Liver (tissue), 9 donors: ENCODE data around the gene CFAP221. TPM values are rescaled to one million over a fixed set of nuclear protein-coding genes. Genes with fewer than 3 reads are reported as not detected.
A peak's percentile ranks its signal among the peaks of the same experiment; 100 is the strongest.

Experiments
- DNase-seq: peaks from one replicate; pipeline ENCODE4 v3.0.0-alpha.2; 2017; ENCODE audit warnings: low spot score
- H3K27ac ChIP-seq, 2 donors: one replicate each; pipeline ENCODE4 v1.7.0; 2013; ENCODE audit warnings: inconsistent platforms in 2 of 2, low read length in 2 of 2, control low read depth in 1 of 2, low read depth in 1 of 2, mild to moderate bottlenecking in 1 of 2
- H3K27me3 ChIP-seq, 4 donors: one replicate each; pipeline versions ENCODE4 v1.6.1 to v1.7.0; 2013; ENCODE audit warnings: low read length in 3 of 4, inconsistent platforms in 1 of 4, mild to moderate bottlenecking in 1 of 4, moderate library complexity in 1 of 4; ENCODE audit not compliant: control insufficient read depth in 4 of 4, insufficient read depth in 4 of 4
- H3K36me3 ChIP-seq, 4 donors: one replicate each; pipeline versions ENCODE4 v1.6.1 to v1.7.0; 2013; ENCODE audit warnings: low read length in 3 of 4, mild to moderate bottlenecking in 3 of 4, low read depth in 1 of 4, moderate library complexity in 1 of 4; ENCODE audit not compliant: control insufficient read depth in 4 of 4, insufficient read depth in 3 of 4
- H3K4me1 ChIP-seq, 4 donors: one replicate each; pipeline versions ENCODE4 v1.6.1 to v1.7.0; 2013; ENCODE audit warnings: low read length in 3 of 4, mild to moderate bottlenecking in 3 of 4, moderate library complexity in 1 of 4; ENCODE audit not compliant: control insufficient read depth in 4 of 4, insufficient read depth in 4 of 4
- H3K4me3 ChIP-seq, 3 donors: one replicate each; pipeline versions ENCODE4 v1.6.1 to v1.7.0; 2013; ENCODE audit warnings: low read length in 3 of 3, control low read depth in 1 of 3, low read depth in 1 of 3, mild to moderate bottlenecking in 1 of 3
- H3K9ac ChIP-seq, 2 donors: one replicate each; pipeline ENCODE4 v1.7.0; 2013; ENCODE audit warnings: low read length in 2 of 2, mild to moderate bottlenecking in 2 of 2, moderate library complexity in 2 of 2, control low read depth in 1 of 2, low read depth in 1 of 2
- H3K9me3 ChIP-seq, 4 donors: one replicate each; pipeline versions ENCODE4 v1.6.1 to v1.7.0; 2013; ENCODE audit warnings: low read length in 3 of 4; ENCODE audit not compliant: control insufficient read depth in 4 of 4
- EGR1 ChIP-seq, 2 donors: IDR thresholded peaks; 2 replicates each; pipeline ENCODE4 v1.6.1; 2016 to 2018; ENCODE audit warnings: antibody characterized with exemption in 2 of 2, low read depth in 2 of 2
- FOXA1 ChIP-seq: IDR thresholded peaks from 2 replicates; pipeline ENCODE4 v1.6.1; 2016; ENCODE audit warnings: antibody characterized with exemption
- FOXA2 ChIP-seq: IDR thresholded peaks from 2 replicates; pipeline ENCODE4 v1.6.1; 2016; ENCODE audit warnings: antibody characterized with exemption
- GABPA ChIP-seq, 2 donors: IDR thresholded peaks in 1 of 2; conservative IDR thresholded peaks in 1 of 2; 2 replicates each; pipeline ENCODE4 v1.6.1; 2016; ENCODE audit warnings: antibody characterized with exemption in 2 of 2, mild to moderate bottlenecking in 1 of 2, moderate library complexity in 1 of 2
- HNF4A ChIP-seq, 2 donors: conservative IDR thresholded peaks; 2 replicates each; pipeline ENCODE4 v1.6.1; 2016; ENCODE audit warnings: antibody characterized with exemption in 2 of 2, mild to moderate bottlenecking in 2 of 2
- HNF4G ChIP-seq: IDR thresholded peaks from 2 replicates; pipeline ENCODE4 v1.6.1; 2016; ENCODE audit warnings: antibody characterized with exemption
- JUND ChIP-seq, 2 donors: IDR thresholded peaks; 2 replicates each; pipeline ENCODE4 v1.6.1; 2016; ENCODE audit warnings: antibody characterized with exemption in 2 of 2
- NR2F2 ChIP-seq: IDR thresholded peaks from 2 replicates; pipeline ENCODE4 v1.6.1; 2016; ENCODE audit warnings: antibody characterized with exemption
- RAD21 ChIP-seq, 2 donors: IDR thresholded peaks; 2 replicates each; pipeline ENCODE4 v1.6.1; 2016; ENCODE audit warnings: antibody characterized with exemption in 2 of 2, mild to moderate bottlenecking in 2 of 2
- RXRA ChIP-seq, 2 donors: IDR thresholded peaks; 2 replicates each; pipeline ENCODE4 v1.6.1; 2017 to 2018; ENCODE audit warnings: antibody characterized with exemption in 2 of 2, mild to moderate bottlenecking in 1 of 2
- SP1 ChIP-seq: IDR thresholded peaks from 2 replicates; pipeline ENCODE4 v1.6.1; 2018; ENCODE audit warnings: antibody characterized with exemption, mild to moderate bottlenecking
- TAF1 ChIP-seq: conservative IDR thresholded peaks from 2 replicates; pipeline ENCODE4 v1.6.1; 2016; ENCODE audit warnings: antibody characterized with exemption, mild to moderate bottlenecking
- YY1 ChIP-seq: IDR thresholded peaks from 2 replicates; pipeline ENCODE4 v1.6.1; 2016; ENCODE audit warnings: antibody characterized with exemption, mild to moderate bottlenecking
- ZBTB33 ChIP-seq: IDR thresholded peaks from 2 replicates; pipeline ENCODE4 v1.6.1; 2016; ENCODE audit warnings: antibody characterized with exemption
- WGBS: extraction: QIAGEN DNeasy Blood & Tissue Kit; methylation state at CpG from one replicate; pipeline ENCODE4 v1.1.7; 2013; 5-methylcytosine and 5-hydroxymethylcytosine counted together
- polyA plus RNA-seq, 2 donors: library from polyadenylated mRNA; stranded (reverse) in 1 of 2; unstranded in 1 of 2; fragments of 200-250 nt in 1 of 2; fragments of >200 nt in 1 of 2; fragmentation: Nextera tagmentation in 1 of 2; extraction: Ambion mirVana in 1 of 2; gene quantifications; one replicate each; pipeline versions ENCODE4 v1.2.1 to v1.2.3, GENCODE V29; 2013 to 2015
- total RNA-seq, 2 donors: library from RNA; depleted of rRNA; stranded (reverse); fragments of >200 nt; gene quantifications; one replicate each; pipeline ENCODE4 v1.2.3, GENCODE V29; 2014
- TF ChIP-seq, protein P1 (sequence below): IDR thresholded peaks from 2 replicates; pipeline ENCODE4 v1.6.1; 2016; ENCODE audit warnings: antibody characterized with exemption, mild to moderate bottlenecking
- TF ChIP-seq, protein P2 (sequence below): IDR thresholded peaks from 2 replicates; pipeline ENCODE4 v1.6.1; 2016; ENCODE audit warnings: antibody characterized with exemption
- TF ChIP-seq, protein P3 (sequence below): fragments of 150-350 bp; IDR thresholded peaks from 2 replicates; pipeline ENCODE4 v1.5.1; 2017; ENCODE audit warnings: improper control_type of control experiment, low read depth, low read length; ENCODE audit not compliant: missing input control
- TF ChIP-seq, protein P4 (sequence below): IDR thresholded peaks from 2 replicates; pipeline ENCODE4 v1.6.1; 2016; ENCODE audit warnings: antibody characterized with exemption
- donor health status: healthy.
- donor health status: healthy.
- donor health status: healthy.
- donor health status: healthy.
- donor health status: healthy.

CFAP221 gene
- total and polyA plus RNA-seq, 4 donors = 0.23 to 3.1 (median 1.2) TPM

DNA sequence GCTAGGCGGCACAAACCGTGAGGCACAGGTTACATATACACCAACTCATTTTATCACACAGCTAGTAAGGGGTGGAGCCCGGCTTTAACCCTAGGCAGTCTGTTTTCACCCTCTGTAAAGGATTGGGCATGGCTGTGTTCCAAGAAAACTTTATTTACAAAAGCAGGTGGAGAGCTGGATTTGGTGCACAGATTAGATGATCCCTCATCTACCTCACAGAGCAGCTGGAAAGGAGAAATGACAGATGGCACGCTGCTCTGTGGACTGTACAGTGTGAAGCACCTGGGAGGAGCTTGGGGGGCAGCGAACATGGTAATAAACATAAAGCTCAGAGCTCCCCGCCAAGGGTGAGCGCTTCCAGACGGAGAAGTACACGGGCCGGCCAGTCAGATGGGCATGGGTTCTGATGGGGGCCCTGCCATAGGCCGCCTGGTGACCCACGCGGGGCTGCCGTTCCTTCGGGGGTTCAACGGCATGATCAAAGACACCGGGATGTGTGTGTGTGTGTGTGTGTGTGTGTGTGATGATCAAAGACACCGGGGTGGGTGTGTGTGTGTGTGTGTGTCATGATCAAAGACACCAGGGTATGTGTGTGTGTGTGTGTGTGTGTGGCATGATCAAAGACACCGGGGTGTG lies 133.9 kb downstream of the CFAP221 start:
- Histone ChIP-seq H3K9me3 (no peaks in the 10 kb centered on the region), H3K27ac (peak overlapping the region; percentile 75 to 88), H3K4me3 (peak overlapping the region; percentile 28 to 50 (median 38)), H3K9ac (no peak overlapping the region), H3K36me3 (peaks cover 3 to 6% (median 4%) of the 10 kb centered on the region in 4 donors), H3K4me1 (peaks cover 3 to 27% (median 10%) of the 10 kb centered on the region in 4 donors), H3K27me3 (no peaks in the 10 kb centered on the region)
- no peak for DNase-seq
- TF ChIP-seq HNF4G (no peak), RAD21 (IDR thresholded peaks at IDR 0.05) (no peak), EGR1 (IDR thresholded peaks at IDR 0.05; ENCODE audit: low read depth in 2 of 2) (no peak), SP1 (peak; percentile 59), FOXA1 (peak; percentile 62), ZBTB33 (peak; percentile 3), JUND (IDR thresholded peaks at IDR 0.05) (no peak), GABPA (IDR thresholded peaks at IDR 0.05 in 1 of 2, conservative IDR thresholded peaks at IDR 0.05 in 1 of 2) (no peak), HNF4A (conservative IDR thresholded peaks at IDR 0.05) (peak in 1 of 2 donors; percentile 18), FOXA2 (peak; percentile 61), TAF1 (no peak), NR2F2 (no peak), YY1 (peak; percentile 26), RXRA (IDR thresholded peaks at IDR 0.05) (peak; percentile 15 to 57)
- TF ChIP-seq, protein P1, sequence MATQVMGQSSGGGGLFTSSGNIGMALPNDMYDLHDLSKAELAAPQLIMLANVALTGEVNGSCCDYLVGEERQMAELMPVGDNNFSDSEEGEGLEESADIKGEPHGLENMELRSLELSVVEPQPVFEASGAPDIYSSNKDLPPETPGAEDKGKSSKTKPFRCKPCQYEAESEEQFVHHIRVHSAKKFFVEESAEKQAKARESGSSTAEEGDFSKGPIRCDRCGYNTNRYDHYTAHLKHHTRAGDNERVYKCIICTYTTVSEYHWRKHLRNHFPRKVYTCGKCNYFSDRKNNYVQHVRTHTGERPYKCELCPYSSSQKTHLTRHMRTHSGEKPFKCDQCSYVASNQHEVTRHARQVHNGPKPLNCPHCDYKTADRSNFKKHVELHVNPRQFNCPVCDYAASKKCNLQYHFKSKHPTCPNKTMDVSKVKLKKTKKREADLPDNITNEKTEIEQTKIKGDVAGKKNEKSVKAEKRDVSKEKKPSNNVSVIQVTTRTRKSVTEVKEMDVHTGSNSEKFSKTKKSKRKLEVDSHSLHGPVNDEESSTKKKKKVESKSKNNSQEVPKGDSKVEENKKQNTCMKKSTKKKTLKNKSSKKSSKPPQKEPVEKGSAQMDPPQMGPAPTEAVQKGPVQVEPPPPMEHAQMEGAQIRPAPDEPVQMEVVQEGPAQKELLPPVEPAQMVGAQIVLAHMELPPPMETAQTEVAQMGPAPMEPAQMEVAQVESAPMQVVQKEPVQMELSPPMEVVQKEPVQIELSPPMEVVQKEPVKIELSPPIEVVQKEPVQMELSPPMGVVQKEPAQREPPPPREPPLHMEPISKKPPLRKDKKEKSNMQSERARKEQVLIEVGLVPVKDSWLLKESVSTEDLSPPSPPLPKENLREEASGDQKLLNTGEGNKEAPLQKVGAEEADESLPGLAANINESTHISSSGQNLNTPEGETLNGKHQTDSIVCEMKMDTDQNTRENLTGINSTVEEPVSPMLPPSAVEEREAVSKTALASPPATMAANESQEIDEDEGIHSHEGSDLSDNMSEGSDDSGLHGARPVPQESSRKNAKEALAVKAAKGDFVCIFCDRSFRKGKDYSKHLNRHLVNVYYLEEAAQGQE = peak; percentile 62
- TF ChIP-seq, protein P2, sequence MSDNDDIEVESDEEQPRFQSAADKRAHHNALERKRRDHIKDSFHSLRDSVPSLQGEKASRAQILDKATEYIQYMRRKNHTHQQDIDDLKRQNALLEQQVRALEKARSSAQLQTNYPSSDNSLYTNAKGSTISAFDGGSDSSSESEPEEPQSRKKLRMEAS = peak; percentile 66
- TF ChIP-seq, protein P3, sequence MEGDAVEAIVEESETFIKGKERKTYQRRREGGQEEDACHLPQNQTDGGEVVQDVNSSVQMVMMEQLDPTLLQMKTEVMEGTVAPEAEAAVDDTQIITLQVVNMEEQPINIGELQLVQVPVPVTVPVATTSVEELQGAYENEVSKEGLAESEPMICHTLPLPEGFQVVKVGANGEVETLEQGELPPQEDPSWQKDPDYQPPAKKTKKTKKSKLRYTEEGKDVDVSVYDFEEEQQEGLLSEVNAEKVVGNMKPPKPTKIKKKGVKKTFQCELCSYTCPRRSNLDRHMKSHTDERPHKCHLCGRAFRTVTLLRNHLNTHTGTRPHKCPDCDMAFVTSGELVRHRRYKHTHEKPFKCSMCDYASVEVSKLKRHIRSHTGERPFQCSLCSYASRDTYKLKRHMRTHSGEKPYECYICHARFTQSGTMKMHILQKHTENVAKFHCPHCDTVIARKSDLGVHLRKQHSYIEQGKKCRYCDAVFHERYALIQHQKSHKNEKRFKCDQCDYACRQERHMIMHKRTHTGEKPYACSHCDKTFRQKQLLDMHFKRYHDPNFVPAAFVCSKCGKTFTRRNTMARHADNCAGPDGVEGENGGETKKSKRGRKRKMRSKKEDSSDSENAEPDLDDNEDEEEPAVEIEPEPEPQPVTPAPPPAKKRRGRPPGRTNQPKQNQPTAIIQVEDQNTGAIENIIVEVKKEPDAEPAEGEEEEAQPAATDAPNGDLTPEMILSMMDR = no peak
- TF ChIP-seq, protein P4, sequence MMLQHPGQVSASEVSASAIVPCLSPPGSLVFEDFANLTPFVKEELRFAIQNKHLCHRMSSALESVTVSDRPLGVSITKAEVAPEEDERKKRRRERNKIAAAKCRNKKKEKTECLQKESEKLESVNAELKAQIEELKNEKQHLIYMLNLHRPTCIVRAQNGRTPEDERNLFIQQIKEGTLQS = no peak
- 34% methylated on average over 19 of the region's 19 CpGs for WGBS
